NT2/D1 (cell line): ENCODE measurements around the gene RAB17.

ENCODE experiments used
- SUZ12 ChIP-seq: IDR thresholded peaks from 2 replicates; pipeline ENCODE4 v1.6.1; 2011; ENCODE audit not compliant: insufficient read length, insufficient read depth; ENCODE audit errors: extremely low read depth
- YY1 ChIP-seq: IDR thresholded peaks from 2 replicates; pipeline ENCODE4 v1.6.1; 2011; ENCODE audit not compliant: insufficient read length, insufficient read depth
- ZNF274 ChIP-seq: IDR thresholded peaks from 2 replicates; pipeline ENCODE4 v1.6.1; 2011; ENCODE audit warnings: mild to moderate bottlenecking, low read depth, low read length

GRCh38 chr2:237539681-237540080 lies 50.9 kb downstream of the RAB17 start:
- no peak for TF ChIP-seq YY1
- no peak for TF ChIP-seq ZNF274
- TF ChIP-seq SUZ12: no peak
